SK-N-SH (cell line): Measurements from ENCODE around the gene OR4M1. TPM values are rescaled to one million over a fixed set of nuclear protein-coding genes. Genes with fewer than 3 reads are reported as not detected.
"Not testable (repeated sequence)": the region's sequence is repeated elsewhere in the genome, so short reads cannot be mapped to it uniquely, and the experiment has no call there.

Source experiments
- CTCF ChIA-PET: fragments of 300-600, 350-600 bp; formaldehyde crosslinking; extraction: SDS; loops from one replicate; lab custom pipeline; 2021; lab: Yijun Ruan, JAX
- POLR2A ChIA-PET: fragments of 350-600 bp; sonication (Branson Sonifier 250); formaldehyde crosslinking; extraction: SDS; loops from one replicate; lab custom pipeline; 2020; ENCODE audit warnings: antibody characterized with exemption, inconsistent platforms; lab: Yijun Ruan, JAX
- DNase-seq: peaks from one replicate; pipeline ENCODE4 v3.0.0; 2012
- H2AFZ ChIP-seq: fragments of 200-600 bp; sonication (generic); 2 replicates; pipeline ENCODE4 v1.8.1; 2016; ENCODE audit warnings: antibody characterized with exemption, mild to moderate bottlenecking, low read depth
- H3F3A ChIP-seq: fragments of 200-600 bp; sonication (generic); replicated peaks from 2 replicates; pipeline ENCODE3; 2016; ENCODE audit warnings: antibody characterized with exemption, mild to moderate bottlenecking; ENCODE audit not compliant: insufficient read depth
- H3K27ac ChIP-seq, 2 experiments: fragments of 200-500 bp in 1 of 2; fragments of 200-600 bp in 1 of 2; sonication (Bioruptor generic) in 1 of 2; sonication (generic), shearing (Covaris generic) in 1 of 2; 2 replicates each; pipeline versions ENCODE4 v1.5.1 to v1.6.1; 2014 to 2016; ENCODE audit warnings: low read depth in 2 of 2, inconsistent platforms in 1 of 2, low read length in 1 of 2, mild to moderate bottlenecking in 1 of 2, mixed read lengths in 1 of 2
- H3K27me3 ChIP-seq: fragments of 200-600 bp; sonication (generic), shearing (Covaris generic); 2 replicates; pipeline ENCODE4 v1.6.1; 2016; ENCODE audit warnings: mixed run types; ENCODE audit not compliant: insufficient read depth
- H3K36me3 ChIP-seq, 2 experiments: fragments of 200-500 bp in 1 of 2; fragments of 200-600 bp in 1 of 2; sonication (Bioruptor generic) in 1 of 2; sonication (generic) in 1 of 2; replicated peaks in 1 of 2; 2 replicates each; pipeline versions ENCODE3 to v1.5.1; 2014 to 2016; ENCODE audit warnings: low read length in 1 of 2, mild to moderate bottlenecking in 1 of 2; ENCODE audit not compliant: insufficient read depth in 2 of 2, control insufficient read depth in 1 of 2
- H3K4me1 ChIP-seq, 2 experiments: fragments of 200-500 bp in 1 of 2; fragments of 200-600 bp in 1 of 2; sonication (Bioruptor generic) in 1 of 2; sonication (generic), shearing (Covaris generic) in 1 of 2; 2 replicates each; pipeline versions ENCODE4 v1.5.1 to v1.6.1; 2014 to 2016; ENCODE audit warnings: low read depth in 1 of 2, low read length in 1 of 2, mixed run types in 1 of 2; ENCODE audit not compliant: insufficient read depth in 2 of 2, control insufficient read depth in 1 of 2
- H3K4me2 ChIP-seq: fragments of 200-600 bp; sonication (generic), shearing (Covaris generic); 2 replicates; pipeline ENCODE4 v1.6.1; 2017; ENCODE audit warnings: mixed run types
- H3K4me3 ChIP-seq, 2 experiments: fragments of 200-500 bp in 1 of 2; fragments of 200-600 bp in 1 of 2; sonication (Bioruptor generic) in 1 of 2; sonication (generic), shearing (Covaris generic) in 1 of 2; 2 replicates each; pipeline versions ENCODE4 v1.5.1 to v1.8.1; 2014 to 2016; ENCODE audit warnings: low read depth in 2 of 2, inconsistent platforms in 1 of 2, low read length in 1 of 2, mild to moderate bottlenecking in 1 of 2, mixed read lengths in 1 of 2, moderate library complexity in 1 of 2
- H3K79me2 ChIP-seq: fragments of 200-600 bp; sonication (generic); 2 replicates; pipeline ENCODE4 v1.8.1; 2017; ENCODE audit warnings: mild to moderate bottlenecking; ENCODE audit not compliant: insufficient read depth
- H3K9ac ChIP-seq: fragments of 200-600 bp; sonication (generic); 2 replicates; pipeline ENCODE4 v1.6.1; 2017; ENCODE audit warnings: mixed run types
- H3K9me2 ChIP-seq: fragments of 200-600 bp; sonication (generic); 2 replicates; pipeline ENCODE4 v1.6.1; 2017; ENCODE audit warnings: mixed run types
- H3K9me3 ChIP-seq: fragments of 200-600 bp; sonication (generic); 2 replicates; pipeline ENCODE4 v1.6.1; 2017; ENCODE audit warnings: mixed run types, mild to moderate bottlenecking, moderate library complexity
- H4K20me1 ChIP-seq: fragments of 200-600 bp; sonication (generic); 2 replicates; pipeline ENCODE4 v1.6.1; 2017; ENCODE audit warnings: mild to moderate bottlenecking, mixed run types; ENCODE audit not compliant: insufficient read depth
- GABPA ChIP-seq: IDR thresholded peaks from 2 replicates; pipeline ENCODE4 v1.4.0; 2012; ENCODE audit warnings: low read depth, mild to moderate bottlenecking
- GATA2 ChIP-seq: sonication (generic); formaldehyde crosslinking; IDR thresholded peaks from 2 replicates; pipeline ENCODE4 v1.5.0; 2020; ENCODE audit warnings: mild to moderate bottlenecking, missing genetic modification reagents
- MEF2A ChIP-seq: IDR thresholded peaks from 2 replicates; pipeline ENCODE4 v1.4.0; 2012; ENCODE audit warnings: low read depth, borderline replicate concordance
- MXI1 ChIP-seq: IDR thresholded peaks from 2 replicates; pipeline ENCODE4 v1.6.1; 2012; ENCODE audit warnings: mild to moderate bottlenecking, low read depth, low read length, improper control_type of control experiment
- NFIC ChIP-seq: IDR thresholded peaks from 2 replicates; pipeline ENCODE4 v1.4.0; 2012; ENCODE audit warnings: borderline replicate concordance
- RAD21 ChIP-seq: IDR thresholded peaks from 2 replicates; pipeline ENCODE4 v1.6.1; 2012; ENCODE audit warnings: mild to moderate bottlenecking, low read length
- RCOR1 ChIP-seq: fragments of 150-350 bp; IDR thresholded peaks from 2 replicates; pipeline ENCODE4 v1.6.1; 2017; ENCODE audit warnings: antibody characterized with exemption, low read length
- RFX5 ChIP-seq: IDR thresholded peaks from 2 replicates; pipeline ENCODE4 v1.6.1; 2012; ENCODE audit warnings: mild to moderate bottlenecking, improper control_type of control experiment, low read length
- WGBS: methylation state at CpG from one replicate; pipeline ENCODE4 v1.1.6; 2017; ENCODE audit warnings: low lambda C conversion rate; 5-methylcytosine and 5-hydroxymethylcytosine counted together
- polyA plus RNA-seq, 3 experiments: library from polyadenylated mRNA; depleted of rRNA; stranded (reverse); fragments of >200 nt; gene quantifications; 2 replicates each; pipeline ENCODE4 v1.2.3, GENCODE V29; 2012
- TF ChIP-seq, protein P1 (sequence below): fragments of 200-600 bp; sonication (generic); IDR thresholded peaks from 2 replicates; pipeline ENCODE4 v1.6.1; 2017; ENCODE audit warnings: antibody characterized with exemption, mild to moderate bottlenecking, moderate library complexity
- TF ChIP-seq, protein P2 (sequence below): IDR thresholded peaks from 2 replicates; pipeline ENCODE4; 2012
- TF ChIP-seq, protein P3 (sequence below): IDR thresholded peaks from 2 replicates; pipeline ENCODE4 v1.4.0; 2012; ENCODE audit warnings: low read depth, borderline replicate concordance

OR4M1 gene
- polyA plus RNA-seq, 1 of the 3 experiments (the other 2 are of a cell fraction), result not detected

DNA sequence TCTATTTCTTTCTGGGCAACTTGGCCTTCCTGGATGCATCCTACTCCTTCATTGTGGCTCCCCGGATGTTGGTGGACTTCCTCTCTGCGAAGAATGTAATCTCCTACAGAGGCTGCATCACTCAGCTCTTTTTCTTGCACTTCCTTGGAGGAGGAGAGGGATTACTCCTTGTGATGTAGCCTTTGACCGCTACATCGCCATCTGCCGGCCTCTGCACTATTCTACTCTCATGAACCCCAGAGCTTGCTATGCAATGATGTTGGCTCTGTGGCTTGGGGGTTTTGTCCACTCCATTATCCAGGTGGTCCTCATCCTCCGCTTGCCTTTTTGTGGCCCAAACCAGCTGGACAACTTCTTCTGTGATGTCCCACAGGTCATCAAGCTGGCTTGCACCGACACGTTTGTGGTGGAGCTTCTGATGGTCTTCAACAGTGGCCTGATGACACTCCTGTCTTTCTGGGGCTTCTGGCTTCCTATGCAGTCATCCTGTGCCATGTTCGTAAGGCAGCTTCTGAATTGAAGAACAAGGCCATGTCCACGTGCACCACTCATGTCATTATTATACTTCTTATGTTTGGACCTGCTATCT is 23.3 kb downstream of the OR4M1 start:
- 8% methylated on average over 10 of the region's 10 CpGs for WGBS
- CTCF ChIA-PET, H3K4me3 ChIP-seq: not testable (repeated sequence)

DNA sequence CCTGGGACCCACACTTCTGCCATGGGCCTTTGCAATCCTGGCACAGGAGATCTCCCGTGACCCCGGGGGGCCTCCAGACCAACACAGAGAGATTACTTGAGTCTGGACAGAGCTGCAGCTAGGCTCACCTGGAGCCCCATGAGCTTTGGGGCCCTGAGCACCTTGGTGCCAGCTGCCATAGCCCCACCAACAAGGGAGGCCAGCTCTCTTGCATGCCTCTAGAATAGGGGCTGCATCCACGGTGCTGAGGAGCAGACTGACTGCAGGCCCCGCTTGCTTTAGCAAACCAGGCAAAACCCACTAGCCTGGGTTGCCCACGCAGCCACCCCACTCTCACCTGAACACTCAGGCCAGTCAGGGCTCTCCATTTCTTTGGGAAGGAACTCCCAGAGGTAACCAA is 26.6 kb downstream of the OR4M1 start:
- H3K36me3 ChIP-seq, result no peaks in the 10 kb centered on the region
- no peaks in the 10 kb centered on the region for H3K4me1 ChIP-seq
- no peaks in the 10 kb centered on the region; the same call in 1 of the 2 replicates for H3K27me3 ChIP-seq
- no peak overlapping the region for H2AFZ ChIP-seq
- H3F3A ChIP-seq, result no peaks in the 10 kb centered on the region
- H3K4me2 ChIP-seq, result no peak overlapping the region
- no peak for DNase-seq
- H3K4me3 ChIP-seq, result no peak overlapping the region
- H3K27ac ChIP-seq, result no peak overlapping the region
- ChIA-PET CTCF (no interaction called here), POLR2A (no interaction called here)
- H3K9me3 ChIP-seq, result no peaks in the 10 kb centered on the region
- H3K9me2 ChIP-seq, result no peaks in the 10 kb centered on the region
- H3K79me2 ChIP-seq, result no peaks in the 10 kb centered on the region
- H3K9ac ChIP-seq, result no peak overlapping the region
- TF ChIP-seq RCOR1, result no peak
- 17% methylated on average over 3 of the region's 5 CpGs for WGBS
- H4K20me1 ChIP-seq, result no peaks in the 10 kb centered on the region

More for the DNA sequence above, 23.3 kb downstream of the OR4M1 start:
- H3K9me2 ChIP-seq, POLR2A ChIA-PET, H3K27ac ChIP-seq, H3K79me2 ChIP-seq, H3F3A ChIP-seq, H3K4me1 ChIP-seq, H3K27me3 ChIP-seq, H3K36me3 ChIP-seq, H3K9ac ChIP-seq, H3K9me3 ChIP-seq, DNase-seq, H4K20me1 ChIP-seq, H2AFZ ChIP-seq, H3K4me2 ChIP-seq: not testable (repeated sequence)
- TF ChIP-seq, protein P1, sequence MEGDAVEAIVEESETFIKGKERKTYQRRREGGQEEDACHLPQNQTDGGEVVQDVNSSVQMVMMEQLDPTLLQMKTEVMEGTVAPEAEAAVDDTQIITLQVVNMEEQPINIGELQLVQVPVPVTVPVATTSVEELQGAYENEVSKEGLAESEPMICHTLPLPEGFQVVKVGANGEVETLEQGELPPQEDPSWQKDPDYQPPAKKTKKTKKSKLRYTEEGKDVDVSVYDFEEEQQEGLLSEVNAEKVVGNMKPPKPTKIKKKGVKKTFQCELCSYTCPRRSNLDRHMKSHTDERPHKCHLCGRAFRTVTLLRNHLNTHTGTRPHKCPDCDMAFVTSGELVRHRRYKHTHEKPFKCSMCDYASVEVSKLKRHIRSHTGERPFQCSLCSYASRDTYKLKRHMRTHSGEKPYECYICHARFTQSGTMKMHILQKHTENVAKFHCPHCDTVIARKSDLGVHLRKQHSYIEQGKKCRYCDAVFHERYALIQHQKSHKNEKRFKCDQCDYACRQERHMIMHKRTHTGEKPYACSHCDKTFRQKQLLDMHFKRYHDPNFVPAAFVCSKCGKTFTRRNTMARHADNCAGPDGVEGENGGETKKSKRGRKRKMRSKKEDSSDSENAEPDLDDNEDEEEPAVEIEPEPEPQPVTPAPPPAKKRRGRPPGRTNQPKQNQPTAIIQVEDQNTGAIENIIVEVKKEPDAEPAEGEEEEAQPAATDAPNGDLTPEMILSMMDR, result peak; percentile 25; the same call in 1 of the 2 replicates

DNA sequence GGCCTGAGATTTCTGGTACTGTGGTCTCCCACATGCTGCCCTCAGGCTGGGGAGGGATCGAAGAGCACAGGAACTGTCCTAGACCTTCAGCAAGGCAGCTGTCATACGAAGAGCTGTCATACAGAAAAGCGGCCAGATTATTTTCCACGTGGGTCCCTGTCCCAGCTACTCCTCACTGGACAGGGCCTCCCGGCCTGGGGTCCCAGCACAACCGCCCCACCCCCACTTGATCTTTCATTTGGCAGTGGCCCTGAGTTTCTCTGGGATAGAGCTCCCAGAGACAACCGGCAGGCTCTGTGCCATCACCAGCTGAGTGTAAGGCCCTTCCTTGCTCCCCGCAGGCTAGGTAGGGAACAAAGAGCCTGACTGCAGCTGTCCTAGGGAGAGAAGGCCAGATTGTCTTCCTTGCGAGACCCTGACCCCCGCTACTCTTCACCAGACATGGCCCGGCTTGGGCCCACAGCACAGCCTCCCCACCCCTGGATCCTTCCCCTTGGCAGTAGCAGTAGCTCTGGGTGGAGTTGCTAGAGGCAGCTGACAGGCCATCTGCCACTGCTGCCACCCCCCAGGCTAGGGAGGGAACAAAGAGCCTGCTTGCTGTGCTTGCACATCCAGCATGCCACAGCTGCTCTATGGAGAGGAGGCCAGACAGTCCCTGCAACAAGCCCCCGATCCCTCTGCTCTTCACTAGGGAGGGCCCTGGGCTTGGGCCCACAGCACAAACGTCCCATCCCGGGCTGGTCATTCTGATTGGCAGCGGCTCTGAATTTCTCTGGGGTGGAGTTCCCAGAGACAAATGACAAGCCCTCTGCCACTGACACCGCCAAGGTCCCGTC is 27.2 kb downstream of the OR4M1 start:
- Histone ChIP-seq H3K79me2 (no peaks in the 10 kb centered on the region), H3K4me3 (no peak overlapping the region), H3K27me3 (no peaks in the 10 kb centered on the region; the same call in 1 of the 2 replicates), H2AFZ (no peak overlapping the region), H3K4me1 (no peaks in the 10 kb centered on the region), H3K9me2 (no peaks in the 10 kb centered on the region), H3K9me3 (no peaks in the 10 kb centered on the region), H3K36me3 (no peaks in the 10 kb centered on the region), H3K4me2 (no peak overlapping the region), H3K27ac (no peak overlapping the region), H3F3A (no peaks in the 10 kb centered on the region), H3K9ac (no peak overlapping the region), H4K20me1 (no peaks in the 10 kb centered on the region)
- 8% methylated on average over 15 of the region's 17 CpGs for WGBS
- ChIA-PET CTCF (no interaction called here), POLR2A (no interaction called here)
- DNase-seq, result no peak
- TF ChIP-seq, protein P2, sequence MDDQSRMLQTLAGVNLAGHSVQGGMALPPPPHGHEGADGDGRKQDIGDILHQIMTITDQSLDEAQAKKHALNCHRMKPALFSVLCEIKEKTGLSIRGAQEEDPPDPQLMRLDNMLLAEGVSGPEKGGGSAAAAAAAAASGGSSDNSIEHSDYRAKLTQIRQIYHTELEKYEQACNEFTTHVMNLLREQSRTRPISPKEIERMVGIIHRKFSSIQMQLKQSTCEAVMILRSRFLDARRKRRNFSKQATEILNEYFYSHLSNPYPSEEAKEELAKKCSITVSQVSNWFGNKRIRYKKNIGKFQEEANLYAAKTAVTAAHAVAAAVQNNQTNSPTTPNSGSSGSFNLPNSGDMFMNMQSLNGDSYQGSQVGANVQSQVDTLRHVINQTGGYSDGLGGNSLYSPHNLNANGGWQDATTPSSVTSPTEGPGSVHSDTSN, result no peak
- TF ChIP-seq MXI1 (no peak), GABPA (no peak), GATA2 (CRISPR knock-in tag) (no peak), MEF2A (no peak), NFIC (no peak), RAD21 (no peak), RFX5 (no peak)
- TF ChIP-seq, protein P3, sequence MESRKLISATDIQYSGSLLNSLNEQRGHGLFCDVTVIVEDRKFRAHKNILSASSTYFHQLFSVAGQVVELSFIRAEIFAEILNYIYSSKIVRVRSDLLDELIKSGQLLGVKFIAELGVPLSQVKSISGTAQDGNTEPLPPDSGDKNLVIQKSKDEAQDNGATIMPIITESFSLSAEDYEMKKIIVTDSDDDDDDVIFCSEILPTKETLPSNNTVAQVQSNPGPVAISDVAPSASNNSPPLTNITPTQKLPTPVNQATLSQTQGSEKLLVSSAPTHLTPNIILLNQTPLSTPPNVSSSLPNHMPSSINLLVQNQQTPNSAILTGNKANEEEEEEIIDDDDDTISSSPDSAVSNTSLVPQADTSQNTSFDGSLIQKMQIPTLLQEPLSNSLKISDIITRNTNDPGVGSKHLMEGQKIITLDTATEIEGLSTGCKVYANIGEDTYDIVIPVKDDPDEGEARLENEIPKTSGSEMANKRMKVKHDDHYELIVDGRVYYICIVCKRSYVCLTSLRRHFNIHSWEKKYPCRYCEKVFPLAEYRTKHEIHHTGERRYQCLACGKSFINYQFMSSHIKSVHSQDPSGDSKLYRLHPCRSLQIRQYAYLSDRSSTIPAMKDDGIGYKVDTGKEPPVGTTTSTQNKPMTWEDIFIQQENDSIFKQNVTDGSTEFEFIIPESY, result no peak
